MM.1S (cell line): ENCODE measurements around the gene ADAMTS2.

Source experiments
- DNase-seq: peaks from one replicate; pipeline ENCODE4 v3.0.0-alpha.2; 2015
- H2AFZ ChIP-seq: fragments of 300-600 bp; sonication (generic); 2 replicates; pipeline ENCODE4 v1.6.0; 2016; ENCODE audit warnings: antibody characterized with exemption, low read length
- H3F3A ChIP-seq: fragments of 300-600 bp; sonication (generic); 2 replicates; pipeline ENCODE4 v1.6.1; 2016; ENCODE audit warnings: mild to moderate bottlenecking, antibody characterized with exemption, low read length, moderate library complexity, mixed read lengths; ENCODE audit not compliant: insufficient read depth
- H3K27ac ChIP-seq: fragments of 300-600 bp; sonication (generic); 2 replicates; pipeline ENCODE4 v1.5.1; 2016; ENCODE audit warnings: mild to moderate bottlenecking, low read length
- H3K27me3 ChIP-seq: fragments of 300-600 bp; sonication (generic); replicated peaks from 2 replicates; pipeline ENCODE4 v1.6.0; 2016; ENCODE audit warnings: low read length; ENCODE audit not compliant: insufficient read depth
- H3K36me3 ChIP-seq: fragments of 300-600 bp; sonication (generic); replicated peaks from 2 replicates; pipeline ENCODE4 v1.6.1; 2016; ENCODE audit warnings: mild to moderate bottlenecking, low read length, mixed read lengths; ENCODE audit not compliant: insufficient read depth
- H3K4me1 ChIP-seq: fragments of 300-600 bp; sonication (generic); 2 replicates; pipeline ENCODE4 v1.6.1; 2016; ENCODE audit warnings: low read length, mixed read lengths
- H3K4me2 ChIP-seq: fragments of 300-600 bp; sonication (generic); 2 replicates; pipeline ENCODE4 v1.6.0; 2016; ENCODE audit warnings: low read depth, low read length
- H3K4me3 ChIP-seq: fragments of 300-600 bp; sonication (generic); 2 replicates; pipeline ENCODE4 v1.5.1; 2016; ENCODE audit warnings: low read length, mixed read lengths
- H3K79me2 ChIP-seq: fragments of 300-600 bp; sonication (generic); 2 replicates; pipeline ENCODE4 v1.6.1; 2016; ENCODE audit warnings: mixed run types, low read length, mixed read lengths
- H3K9ac ChIP-seq: fragments of 300-600 bp; sonication (generic); 2 replicates; pipeline ENCODE4 v1.6.1; 2016; ENCODE audit warnings: low read length, mixed read lengths
- H3K9me2 ChIP-seq: fragments of 300-600 bp; sonication (generic); replicated peaks from 2 replicates; pipeline ENCODE4 v1.6.1; 2016; ENCODE audit warnings: mild to moderate bottlenecking, low read length, mixed read lengths; ENCODE audit not compliant: insufficient read depth
- H3K9me3 ChIP-seq: fragments of 300-600 bp; sonication (generic); replicated peaks from 2 replicates; pipeline ENCODE4 v1.6.1; 2016; ENCODE audit warnings: mild to moderate bottlenecking, low read length, mixed read lengths; ENCODE audit not compliant: insufficient read depth
- H4K20me1 ChIP-seq: fragments of 300-600 bp; sonication (generic); 2 replicates; pipeline ENCODE4 v1.6.1; 2016; ENCODE audit warnings: mild to moderate bottlenecking, low read length, moderate library complexity, mixed read lengths; ENCODE audit not compliant: insufficient read depth
- CTCF ChIP-seq: fragments of 300-600 bp; sonication (generic); IDR thresholded peaks from 2 replicates; pipeline ENCODE4 v1.5.1; 2016; ENCODE audit warnings: antibody characterized with exemption, low read length, mixed read lengths
- EZH2 ChIP-seq: fragments of 300-600 bp; sonication (generic); optimal IDR thresholded peaks from 2 replicates; pipeline ENCODE3; 2017; ENCODE audit warnings: low read depth, mild to moderate bottlenecking, antibody characterized with exemption, low read length, mixed read lengths
- EZH2phosphoT487 ChIP-seq: fragments of 300-600 bp; sonication (generic); IDR thresholded peaks from 2 replicates; pipeline ENCODE4 v1.6.1; 2018; ENCODE audit warnings: antibody characterized with exemption, low read length

ADAMTS2 gene

GRCh38 chr5:179278546-179278945 lies 66.7 kb downstream of the ADAMTS2 start:
- H3K9ac ChIP-seq: no peak overlapping the region
- no peak for DNase-seq
- H3F3A ChIP-seq: no peaks in the 10 kb centered on the region
- H3K4me3 ChIP-seq: no peak overlapping the region
- H3K4me1 ChIP-seq: no peaks in the 10 kb centered on the region
- H3K4me2 ChIP-seq: no peak overlapping the region
- H3K36me3 ChIP-seq: no peaks in the 10 kb centered on the region
- no peaks in the 10 kb centered on the region for H4K20me1 ChIP-seq
- H3K27me3 ChIP-seq: 0 out of 2 replicates have a peak, but pooled peaks cover 4% of the 10 kb centered on the region
- TF ChIP-seq CTCF: no peak
- TF ChIP-seq EZH2phosphoT487: no peak
- no peak for TF ChIP-seq EZH2
- no peak overlapping the region for H3K27ac ChIP-seq
- no peaks in the 10 kb centered on the region for H3K9me3 ChIP-seq
- H3K9me2 ChIP-seq: no peaks in the 10 kb centered on the region
- no peak overlapping the region for H2AFZ ChIP-seq
- H3K79me2 ChIP-seq: no peaks in the 10 kb centered on the region

DNA sequence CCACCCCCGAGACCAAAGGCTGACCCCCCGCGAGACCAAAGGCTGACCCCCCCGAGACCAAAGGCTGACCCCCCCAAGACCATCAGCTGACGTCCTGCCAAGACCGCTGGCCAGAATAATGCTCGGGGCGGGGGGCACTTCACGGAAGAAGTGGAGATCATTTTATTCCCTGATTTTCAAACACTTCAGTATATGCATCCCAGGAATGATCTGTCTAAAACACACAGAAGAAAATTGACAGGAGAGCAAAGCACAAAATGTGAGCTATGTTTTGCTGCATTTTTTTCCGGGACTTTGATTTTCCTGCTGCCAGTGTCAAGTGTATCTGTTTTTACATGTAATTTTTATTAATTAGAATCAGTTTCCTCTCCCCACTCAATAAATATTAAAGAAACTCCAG lies 67.1 kb downstream of the ADAMTS2 start:
- Histone ChIP-seq H3K27me3 (0 out of 2 replicates have a peak, but pooled peaks cover 4% of the 10 kb centered on the region), H3K9me3 (no peaks in the 10 kb centered on the region), H3K79me2 (no peaks in the 10 kb centered on the region), H4K20me1 (no peaks in the 10 kb centered on the region), H3K4me1 (no peaks in the 10 kb centered on the region), H3F3A (no peaks in the 10 kb centered on the region), H2AFZ (no peak overlapping the region), H3K9me2 (no peaks in the 10 kb centered on the region), H3K4me2 (no peak overlapping the region), H3K4me3 (no peak overlapping the region), H3K27ac (no peak overlapping the region), H3K9ac (no peak overlapping the region), H3K36me3 (no peaks in the 10 kb centered on the region)
- TF ChIP-seq CTCF: no peak
- no peak for TF ChIP-seq EZH2
- TF ChIP-seq EZH2phosphoT487: no peak
- DNase-seq: no peak

GRCh38 chr5:179276838-179277395 lies 68.3 kb downstream of the ADAMTS2 start:
- Histone ChIP-seq H3K4me2 (no peak overlapping the region), H4K20me1 (no peaks in the 10 kb centered on the region), H3F3A (no peaks in the 10 kb centered on the region), H3K36me3 (no peaks in the 10 kb centered on the region), H2AFZ (no peak overlapping the region), H3K9ac (no peak overlapping the region), H3K27me3 (0 out of 2 replicates have a peak, but pooled peaks cover 4% of the 10 kb centered on the region), H3K27ac (no peak overlapping the region), H3K9me2 (no peaks in the 10 kb centered on the region), H3K9me3 (no peaks in the 10 kb centered on the region), H3K4me1 (no peaks in the 10 kb centered on the region), H3K4me3 (no peak overlapping the region), H3K79me2 (no peaks in the 10 kb centered on the region)
- DNase-seq: no peak
- TF ChIP-seq EZH2phosphoT487 (no peak), CTCF (no peak), EZH2 (no peak)
